ENCODE results near the gene ZNF516. TPM values are rescaled to one million over a fixed set of nuclear protein-coding genes. Genes with fewer than 3 reads are reported as not detected.

Gene ZNF516
- total and polyA plus RNA-seq, 2 experiments from 2014 or later, result 18.2 to 29.2 TPM

- no peak overlapping the region for H3K4me3 ChIP-seq
- H3K4me1 ChIP-seq (ENCODE audit: insufficient read depth), result peaks cover 21% of the 10 kb centered on the region
- TF ChIP-seq EZH2 (IDR thresholded peaks at IDR 0.05; ENCODE audit: borderline replicate concordance) (no peak), EZH2phosphoT487 (IDR thresholded peaks at IDR 0.05; ENCODE audit: low read depth, severe bottlenecking, unreplicated experiment) (no peak)
- TF ChIP-seq, protein P1, sequence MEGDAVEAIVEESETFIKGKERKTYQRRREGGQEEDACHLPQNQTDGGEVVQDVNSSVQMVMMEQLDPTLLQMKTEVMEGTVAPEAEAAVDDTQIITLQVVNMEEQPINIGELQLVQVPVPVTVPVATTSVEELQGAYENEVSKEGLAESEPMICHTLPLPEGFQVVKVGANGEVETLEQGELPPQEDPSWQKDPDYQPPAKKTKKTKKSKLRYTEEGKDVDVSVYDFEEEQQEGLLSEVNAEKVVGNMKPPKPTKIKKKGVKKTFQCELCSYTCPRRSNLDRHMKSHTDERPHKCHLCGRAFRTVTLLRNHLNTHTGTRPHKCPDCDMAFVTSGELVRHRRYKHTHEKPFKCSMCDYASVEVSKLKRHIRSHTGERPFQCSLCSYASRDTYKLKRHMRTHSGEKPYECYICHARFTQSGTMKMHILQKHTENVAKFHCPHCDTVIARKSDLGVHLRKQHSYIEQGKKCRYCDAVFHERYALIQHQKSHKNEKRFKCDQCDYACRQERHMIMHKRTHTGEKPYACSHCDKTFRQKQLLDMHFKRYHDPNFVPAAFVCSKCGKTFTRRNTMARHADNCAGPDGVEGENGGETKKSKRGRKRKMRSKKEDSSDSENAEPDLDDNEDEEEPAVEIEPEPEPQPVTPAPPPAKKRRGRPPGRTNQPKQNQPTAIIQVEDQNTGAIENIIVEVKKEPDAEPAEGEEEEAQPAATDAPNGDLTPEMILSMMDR (IDR thresholded peaks at IDR 0.05; ENCODE audit: poor library complexity), result no peak
- H3K79me2 ChIP-seq, result peaks cover 98% of the 10 kb centered on the region
- no peaks in the 10 kb centered on the region for H3K27me3 ChIP-seq
- no peak overlapping the region for H3K27ac ChIP-seq
- H3K9me2 ChIP-seq (replicated peaks; ENCODE audit: insufficient read depth), result no peaks in the 10 kb centered on the region
- H3K9me3 ChIP-seq (ENCODE audit: low read depth), result no peaks in the 10 kb centered on the region
- no peak overlapping the region for H3K4me2 ChIP-seq
- H2AFZ ChIP-seq, result no peak overlapping the region
- H4K20me1 ChIP-seq (ENCODE audit: insufficient read depth, poor library complexity, severe bottlenecking), result peaks cover 86% of the 10 kb centered on the region
- H3K36me3 ChIP-seq (replicated peaks; ENCODE audit: insufficient read depth, low read depth), result no peaks in the 10 kb centered on the region
- 98% methylated on average over 12 of the region's 12 CpGs for WGBS (ENCODE audit: low lambda C conversion rate, missing lambda C conversion rate)
- DNase-seq (ENCODE audit: low spot score), result no peak
Observed at GRCh38 chr18:76462326-76462694, 32.7 kb downstream of the ZNF516 start.

DNA sequence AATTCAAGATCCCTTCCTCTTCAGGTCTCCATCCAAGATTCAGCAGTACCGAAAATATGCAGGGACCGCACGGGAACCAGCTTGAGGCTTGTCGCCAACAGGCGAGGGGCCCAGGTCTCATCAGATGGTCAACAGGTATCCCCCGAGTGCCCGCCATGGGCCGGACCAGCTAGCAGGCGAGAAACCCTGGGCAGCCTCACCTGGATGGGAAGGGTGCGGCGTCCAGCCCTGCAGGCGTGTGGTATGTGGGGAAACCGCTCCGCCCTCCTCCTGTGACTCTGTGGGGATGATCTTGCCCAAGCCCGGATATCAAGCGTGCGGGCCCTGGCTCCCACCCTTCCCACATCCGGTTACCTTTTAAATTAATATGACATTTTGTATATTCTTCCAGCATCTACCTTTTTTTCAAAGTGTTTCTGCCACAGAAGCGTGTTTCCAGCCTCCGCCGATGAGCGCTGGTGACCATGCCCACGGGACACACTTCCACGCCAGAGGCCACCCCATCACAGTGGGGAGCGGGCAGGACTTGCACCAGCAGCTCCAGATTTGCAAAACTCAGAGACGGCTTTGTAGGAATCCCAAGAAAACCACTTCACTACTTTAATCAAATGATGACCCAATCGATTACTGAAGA, 33.2 kb downstream of the ZNF516 start:
- 98% methylated on average over 27 of the region's 27 CpGs for whole genome bisulfite sequencing (ENCODE audit: low lambda C conversion rate, missing lambda C conversion rate)
- no peak for DNase-seq (ENCODE audit: low spot score)
- H3K4me3 ChIP-seq, result no peak overlapping the region
- no peak for TF ChIP-seq EZH2 (IDR thresholded peaks at IDR 0.05; ENCODE audit: borderline replicate concordance)
- TF ChIP-seq, protein P1 (IDR thresholded peaks at IDR 0.05; ENCODE audit: poor library complexity), result no peak
- TF ChIP-seq EZH2phosphoT487 (IDR thresholded peaks at IDR 0.05; ENCODE audit: low read depth, severe bottlenecking, unreplicated experiment), result no peak
- no peak overlapping the region for H2AFZ ChIP-seq
- H3K4me2 ChIP-seq, result no peak overlapping the region
- H3K4me1 ChIP-seq (ENCODE audit: insufficient read depth), result peaks cover 23% of the 10 kb centered on the region
- H3K79me2 ChIP-seq, result peaks cover 100% of the 10 kb centered on the region
- no peaks in the 10 kb centered on the region for H3K27me3 ChIP-seq
- H3K9me3 ChIP-seq (ENCODE audit: low read depth), result no peaks in the 10 kb centered on the region
- H4K20me1 ChIP-seq (ENCODE audit: insufficient read depth, poor library complexity, severe bottlenecking), result peaks cover 87% of the 10 kb centered on the region
- H3K27ac ChIP-seq, result no peak overlapping the region
- no peaks in the 10 kb centered on the region for H3K9me2 ChIP-seq (replicated peaks; ENCODE audit: insufficient read depth)
- H3K36me3 ChIP-seq (replicated peaks; ENCODE audit: insufficient read depth, low read depth), result no peaks in the 10 kb centered on the region

- Histone ChIP-seq H3K79me2 (peaks cover 100% of the 10 kb centered on the region), H4K20me1 (ENCODE audit: insufficient read depth, poor library complexity, severe bottlenecking) (peaks cover 87% of the 10 kb centered on the region), H3K36me3 (replicated peaks; ENCODE audit: insufficient read depth, low read depth) (no peaks in the 10 kb centered on the region), H3K27me3 (no peaks in the 10 kb centered on the region), H3K27ac (no peak overlapping the region), H3K4me3 (no peak overlapping the region), H2AFZ (no peak overlapping the region), H3K4me2 (no peak overlapping the region), H3K4me1 (ENCODE audit: insufficient read depth) (peaks cover 23% of the 10 kb centered on the region), H3K9me3 (ENCODE audit: low read depth) (no peaks in the 10 kb centered on the region), H3K9me2 (replicated peaks; ENCODE audit: insufficient read depth) (no peaks in the 10 kb centered on the region)
- DNase-seq (ENCODE audit: low spot score), result no peak
- 96% methylated on average over 8 of the region's 8 CpGs for WGBS (ENCODE audit: low lambda C conversion rate, missing lambda C conversion rate)
- TF ChIP-seq, protein P1 (IDR thresholded peaks at IDR 0.05; ENCODE audit: poor library complexity), result no peak
- no peak for TF ChIP-seq EZH2phosphoT487 (IDR thresholded peaks at IDR 0.05; ENCODE audit: low read depth, severe bottlenecking, unreplicated experiment)
- TF ChIP-seq EZH2 (IDR thresholded peaks at IDR 0.05; ENCODE audit: borderline replicate concordance), result no peak
Observed at GRCh38 chr18:76461148-76461547, 33.9 kb downstream of the ZNF516 start.

Data from hepatocyte (in vitro differentiated cells).